Myocyte (in vitro differentiated cells): ENCODE results near the gene SDK1. TPM values are rescaled to one million over a fixed set of nuclear protein-coding genes. Genes with fewer than 3 reads are reported as not detected.
"Not testable (repeated sequence)": the region's sequence is repeated elsewhere in the genome, so short reads cannot be mapped to it uniquely, and the experiment has no call there.

ENCODE experiments used
- DNase-seq: peaks from one replicate; pipeline ENCODE4 v3.0.0-alpha.2; 2012; ENCODE audit warnings: low read depth
- total RNA-seq: library from RNA; depleted of rRNA; stranded (reverse); fragments of >200 nt; gene quantifications from 2 replicates; pipeline ENCODE4 v1.2.3, GENCODE V29; 2014

The SDK1 gene
- total RNA-seq, 1 donor from 2014 or later: 2.8 TPM

- DNase-seq: no peak
Measured at GRCh38 chr7:4211261-4211660, 910.2 kb downstream of the SDK1 start.

GRCh38 chr7:4212376-4212775, 911.3 kb downstream of the SDK1 start:
- DNase-seq: no peak

GRCh38 chr7:4214291-4215155, 913.5 kb downstream of the SDK1 start:
- DNase-seq: no peak

- DNase-seq: no peak
Measured at GRCh38 chr7:4215176-4215720, 914.2 kb downstream of the SDK1 start.

GRCh38 chr7:4216016-4216415, 915.0 kb downstream of the SDK1 start:
- peak; percentile 94 for DNase-seq

- not testable (repeated sequence) for DNase-seq
Measured at GRCh38 chr7:4217126-4217660, 916.1 kb downstream of the SDK1 start.

GRCh38 chr7:4218481-4218880, 917.4 kb downstream of the SDK1 start:
- no peak for DNase-seq

GRCh38 chr7:4220011-4220410, 919.0 kb downstream of the SDK1 start:
- DNase-seq: no peak

- no peak for DNase-seq
Measured at GRCh38 chr7:4221043-4221442, 920.0 kb downstream of the SDK1 start.

GRCh38 chr7:4222676-4223075, 921.6 kb downstream of the SDK1 start:
- DNase-seq: no peak

- DNase-seq: no peak
Measured at GRCh38 chr7:4225361-4225771, 924.3 kb downstream of the SDK1 start.

- no peak for DNase-seq
Measured at GRCh38 chr7:4225881-4226523, 925.0 kb downstream of the SDK1 start.

- no peak for DNase-seq
Measured at GRCh38 chr7:4226524-4226882, 925.5 kb downstream of the SDK1 start.

- DNase-seq: peak; percentile 77
Measured at GRCh38 chr7:4227105-4228010, 926.3 kb downstream of the SDK1 start.

- DNase-seq: no peak
Measured at GRCh38 chr7:4230352-4230751, 929.3 kb downstream of the SDK1 start.

- DNase-seq: no peak
Measured at GRCh38 chr7:4233146-4233545, 932.1 kb downstream of the SDK1 start.

GRCh38 chr7:4233621-4234497, 932.8 kb downstream of the SDK1 start:
- DNase-seq: no peak

- no peak for DNase-seq
Measured at GRCh38 chr7:4234498-4234855, 933.4 kb downstream of the SDK1 start.

GRCh38 chr7:4234886-4235285, 933.8 kb downstream of the SDK1 start:
- no peak for DNase-seq

- DNase-seq: no peak
Measured at GRCh38 chr7:4235596-4235995, 934.5 kb downstream of the SDK1 start.
